Muscle layer of colon (tissue), 2 donors: ENCODE data around the gene WWP2.

Experiments used
- H3K27ac ChIP-seq: one replicate; pipeline ENCODE4 v1.7.0; 2013; ENCODE audit warnings: low read depth, mild to moderate bottlenecking, low read length, moderate library complexity
- H3K27me3 ChIP-seq, 2 donors: one replicate each; pipeline ENCODE4 v1.7.0; 2013; ENCODE audit warnings: low read length in 2 of 2, mild to moderate bottlenecking in 2 of 2; ENCODE audit not compliant: insufficient read depth in 2 of 2, control insufficient read depth in 1 of 2
- H3K36me3 ChIP-seq: one replicate; pipeline ENCODE4 v1.7.0; 2013; ENCODE audit warnings: mild to moderate bottlenecking, low read length; ENCODE audit not compliant: insufficient read depth
- H3K4me1 ChIP-seq: one replicate; pipeline ENCODE4 v1.7.0; 2013; ENCODE audit warnings: mild to moderate bottlenecking, low read length; ENCODE audit not compliant: insufficient read depth
- H3K4me3 ChIP-seq, 2 donors: one replicate each; pipeline ENCODE4 v1.7.0; 2013; ENCODE audit warnings: low read length in 2 of 2, low read depth in 1 of 2, mild to moderate bottlenecking in 1 of 2, moderate library complexity in 1 of 2
- H3K9ac ChIP-seq: one replicate; pipeline ENCODE4 v1.7.0; 2013; ENCODE audit warnings: low read length
- H3K9me3 ChIP-seq: one replicate; pipeline ENCODE4 v1.7.0; 2013; ENCODE audit warnings: mild to moderate bottlenecking, low read length
- donor health status: abdominal sarcoma.
- donor health status: Adenocarcinoma of cecum.

Gene WWP2

GRCh38 chr16:69761983-69762813 lies at the start of gene WWP2:
TSS of gene WWP2 (plus strand) at chr16:69762332. CDS start at chr16:69787011, 24,679 bp downstream.
- H3K9me3 ChIP-seq, result no peaks in the 10 kb centered on the region
- H3K4me3 ChIP-seq, result peak within 1 kb of the TSS; percentile 84 to 97
- H3K27ac ChIP-seq, result peak within 1 kb of the TSS; percentile 88
- peak within 1 kb of the TSS; percentile 90 for H3K9ac ChIP-seq
- H3K36me3 ChIP-seq, result no peaks in the 10 kb centered on the region
- no peaks in the 10 kb centered on the region for H3K27me3 ChIP-seq
- H3K4me1 ChIP-seq, result peaks cover 11% of the 10 kb centered on the region

DNA sequence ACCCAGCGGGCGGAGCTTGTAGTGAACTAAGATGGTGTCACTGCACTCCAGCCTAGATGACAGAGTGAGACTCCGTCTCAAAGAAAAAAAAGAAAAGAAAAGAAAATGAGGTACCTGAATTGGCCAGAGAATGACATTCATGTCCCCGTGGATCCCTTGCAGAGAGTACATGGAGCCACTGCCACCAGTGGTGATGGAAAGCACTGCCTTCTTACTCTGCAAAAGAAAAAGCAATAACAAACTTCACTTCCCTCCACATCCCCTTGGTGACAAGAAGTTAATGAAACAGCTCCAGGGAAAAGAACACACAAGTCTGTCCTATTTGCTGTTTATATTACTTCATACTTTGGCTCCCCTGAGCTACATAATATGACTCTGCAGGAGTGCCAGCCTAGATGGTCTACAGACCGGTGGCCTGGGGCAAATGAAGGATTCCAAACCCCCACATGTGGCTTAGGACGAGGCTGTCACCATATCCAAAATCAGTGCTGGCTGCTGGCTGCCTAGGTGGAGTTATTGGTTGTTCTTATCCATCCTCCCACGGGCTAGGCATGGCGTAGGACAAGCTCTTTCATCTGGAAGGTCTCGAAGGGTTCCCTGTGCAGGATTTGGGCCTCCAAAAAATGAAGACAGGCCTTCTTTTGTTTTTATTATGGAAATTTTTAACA lies 49.1 kb upstream of the WWP2 start:
- Histone ChIP-seq H3K27me3 (no peaks in the 10 kb centered on the region), H3K36me3 (peaks cover 31% of the 10 kb centered on the region), H3K9me3 (no peaks in the 10 kb centered on the region), H3K4me1 (peaks cover 11% of the 10 kb centered on the region), H3K27ac (no peak overlapping the region), H3K9ac (no peak overlapping the region), H3K4me3 (no peak overlapping the region)

DNA sequence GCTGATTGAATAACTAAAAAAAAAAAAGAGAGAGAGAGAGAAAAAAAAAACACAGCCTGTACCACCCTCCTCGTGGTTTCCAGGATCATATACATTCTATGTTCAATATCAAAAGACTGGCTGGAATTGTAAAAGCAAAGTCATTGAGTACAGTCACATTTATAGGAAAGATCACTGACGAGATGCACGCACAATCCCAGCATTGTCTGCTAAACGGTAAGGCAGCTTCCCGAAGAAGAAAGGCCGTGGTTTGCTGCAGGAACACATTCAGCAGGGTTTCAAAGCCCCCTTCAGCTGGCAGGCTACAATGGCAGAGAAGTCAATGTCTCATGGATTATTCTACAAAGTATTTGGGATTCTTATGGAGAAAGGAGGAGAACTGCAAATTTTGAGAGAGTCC lies 45.1 kb upstream of the WWP2 start:
- Histone ChIP-seq H3K36me3 (peaks cover 26% of the 10 kb centered on the region), H3K27me3 (no peaks in the 10 kb centered on the region), H3K4me1 (no peaks in the 10 kb centered on the region), H3K9ac (no peak overlapping the region), H3K27ac (no peak overlapping the region), H3K9me3 (no peaks in the 10 kb centered on the region), H3K4me3 (no peak overlapping the region)

DNA sequence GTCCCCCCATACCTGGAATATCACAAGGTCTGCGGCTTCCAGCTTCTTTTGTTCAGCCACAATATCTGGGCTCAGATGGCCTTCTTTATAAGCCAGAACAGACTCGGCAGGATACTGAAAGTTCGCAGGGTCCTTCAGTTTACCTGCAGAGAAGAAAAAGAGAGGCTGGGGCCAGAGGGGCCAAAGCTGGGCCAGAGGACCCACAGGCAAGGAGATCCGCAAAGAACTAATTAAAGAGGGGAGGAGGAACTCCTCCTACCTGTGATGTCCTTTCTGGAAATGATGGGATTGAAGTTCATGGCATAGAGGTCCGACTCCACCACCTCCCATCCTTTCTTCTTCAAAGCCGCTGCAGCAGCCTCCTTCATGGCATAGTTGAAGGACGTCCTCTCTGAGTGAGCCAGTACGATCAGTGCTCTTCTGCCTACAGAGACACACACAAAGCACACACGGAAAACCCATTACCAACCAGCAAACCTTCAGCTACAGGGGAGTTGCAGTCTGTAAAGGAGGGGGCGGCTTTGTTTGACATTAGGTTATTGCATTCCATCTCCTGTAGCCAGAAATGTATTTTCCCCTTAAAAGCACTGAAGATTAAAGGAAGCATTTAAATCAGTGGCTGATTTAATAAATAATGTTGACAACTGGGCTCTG lies 43.9 kb upstream of the WWP2 start:
- H3K4me3 ChIP-seq, result no peak overlapping the region
- H3K36me3 ChIP-seq, result peaks cover 15% of the 10 kb centered on the region
- no peak overlapping the region for H3K27ac ChIP-seq
- H3K9ac ChIP-seq, result no peak overlapping the region
- H3K4me1 ChIP-seq, result no peaks in the 10 kb centered on the region
- H3K9me3 ChIP-seq, result no peaks in the 10 kb centered on the region
- no peaks in the 10 kb centered on the region for H3K27me3 ChIP-seq

DNA sequence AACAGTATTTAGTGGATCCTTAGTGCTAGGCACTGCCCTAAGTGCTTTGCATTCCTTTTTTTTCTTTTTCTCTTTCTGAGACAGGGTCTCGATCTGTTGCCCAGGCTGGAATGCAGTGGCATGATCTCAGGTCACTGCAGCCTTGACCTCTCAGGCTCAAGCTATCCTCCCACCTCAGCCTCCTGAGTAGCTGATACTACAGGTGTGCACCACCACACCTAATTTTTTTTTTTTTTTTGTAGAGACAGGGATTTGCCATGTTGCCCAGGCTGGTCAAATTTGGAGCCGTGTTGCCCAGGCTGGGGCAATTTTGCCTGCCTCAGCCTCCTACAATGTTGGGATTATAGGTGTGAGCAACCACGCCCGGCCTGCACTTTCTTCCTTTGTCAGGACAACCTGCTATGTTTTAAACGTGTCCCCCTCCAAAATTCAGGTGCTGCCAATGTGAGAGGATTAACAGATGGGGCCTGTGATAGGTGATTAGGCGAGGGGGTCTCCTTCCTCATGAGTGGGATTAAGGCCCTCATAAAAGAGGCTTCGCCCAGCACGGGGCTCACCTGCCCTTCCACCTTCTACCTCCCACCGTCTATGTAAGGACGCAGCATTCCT lies 41.2 kb upstream of the WWP2 start:
- Histone ChIP-seq H3K27ac (no peak overlapping the region), H3K4me3 (no peak overlapping the region), H3K9ac (no peak overlapping the region), H3K9me3 (no peaks in the 10 kb centered on the region), H3K4me1 (peaks cover 2% of the 10 kb centered on the region), H3K27me3 (no peaks in the 10 kb centered on the region), H3K36me3 (peaks cover 8% of the 10 kb centered on the region)

- Histone ChIP-seq H3K27me3 (no peaks in the 10 kb centered on the region), H3K9me3 (no peaks in the 10 kb centered on the region), H3K4me1 (peaks cover 3% of the 10 kb centered on the region), H3K36me3 (peaks cover 8% of the 10 kb centered on the region), H3K27ac (no peak overlapping the region), H3K4me3 (no peak overlapping the region), H3K9ac (no peak overlapping the region)
Measured at GRCh38 chr16:69721441-69721957, 40.6 kb upstream of the WWP2 start.

GRCh38 chr16:69724414-69724873 lies 37.7 kb upstream of the WWP2 start:
- no peak overlapping the region for H3K9ac ChIP-seq
- no peak overlapping the region for H3K4me3 ChIP-seq
- no peaks in the 10 kb centered on the region for H3K36me3 ChIP-seq
- H3K9me3 ChIP-seq, result no peaks in the 10 kb centered on the region
- peaks cover 14% of the 10 kb centered on the region for H3K4me1 ChIP-seq
- no peaks in the 10 kb centered on the region for H3K27me3 ChIP-seq
- no peak overlapping the region for H3K27ac ChIP-seq

DNA sequence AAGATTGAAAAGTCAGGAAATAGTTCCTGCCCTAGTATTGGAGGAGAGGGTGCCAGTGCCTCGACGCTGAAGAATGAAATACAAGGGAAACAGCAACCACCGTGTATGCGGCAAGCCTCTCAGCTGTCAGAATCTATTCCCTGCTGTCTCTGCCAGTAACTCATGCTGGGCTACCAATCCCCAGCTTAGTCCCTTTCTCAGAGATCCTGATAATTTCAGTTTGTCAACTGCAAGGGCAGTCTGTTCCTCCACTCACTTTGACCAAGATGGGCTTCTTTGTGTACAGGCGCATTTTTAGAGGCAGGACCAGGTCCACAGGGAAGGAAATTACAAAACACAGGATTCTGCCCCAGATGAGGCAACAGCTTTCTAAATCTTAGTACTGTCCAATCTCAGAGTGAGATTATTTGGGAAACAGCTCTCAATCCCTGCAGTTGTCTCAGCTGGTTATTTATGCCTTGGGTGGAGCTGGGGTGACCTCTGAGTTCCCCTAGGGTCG lies 37.1 kb upstream of the WWP2 start:
- Histone ChIP-seq H3K4me3 (no peak overlapping the region), H3K27ac (peak overlapping the region; percentile 3), H3K4me1 (peaks cover 14% of the 10 kb centered on the region), H3K27me3 (no peaks in the 10 kb centered on the region), H3K36me3 (no peaks in the 10 kb centered on the region), H3K9me3 (no peaks in the 10 kb centered on the region), H3K9ac (no peak overlapping the region)

GRCh38 chr16:69725480-69726312 lies 36.4 kb upstream of the WWP2 start:
- H3K4me3 ChIP-seq, result peak overlapping the region; percentile 45 to 70
- H3K9ac ChIP-seq, result peak overlapping the region; percentile 44
- H3K27me3 ChIP-seq, result no peaks in the 10 kb centered on the region
- H3K4me1 ChIP-seq, result peaks cover 14% of the 10 kb centered on the region
- no peaks in the 10 kb centered on the region for H3K9me3 ChIP-seq
- H3K36me3 ChIP-seq, result no peaks in the 10 kb centered on the region
- H3K27ac ChIP-seq, result peak overlapping the region; percentile 48

DNA sequence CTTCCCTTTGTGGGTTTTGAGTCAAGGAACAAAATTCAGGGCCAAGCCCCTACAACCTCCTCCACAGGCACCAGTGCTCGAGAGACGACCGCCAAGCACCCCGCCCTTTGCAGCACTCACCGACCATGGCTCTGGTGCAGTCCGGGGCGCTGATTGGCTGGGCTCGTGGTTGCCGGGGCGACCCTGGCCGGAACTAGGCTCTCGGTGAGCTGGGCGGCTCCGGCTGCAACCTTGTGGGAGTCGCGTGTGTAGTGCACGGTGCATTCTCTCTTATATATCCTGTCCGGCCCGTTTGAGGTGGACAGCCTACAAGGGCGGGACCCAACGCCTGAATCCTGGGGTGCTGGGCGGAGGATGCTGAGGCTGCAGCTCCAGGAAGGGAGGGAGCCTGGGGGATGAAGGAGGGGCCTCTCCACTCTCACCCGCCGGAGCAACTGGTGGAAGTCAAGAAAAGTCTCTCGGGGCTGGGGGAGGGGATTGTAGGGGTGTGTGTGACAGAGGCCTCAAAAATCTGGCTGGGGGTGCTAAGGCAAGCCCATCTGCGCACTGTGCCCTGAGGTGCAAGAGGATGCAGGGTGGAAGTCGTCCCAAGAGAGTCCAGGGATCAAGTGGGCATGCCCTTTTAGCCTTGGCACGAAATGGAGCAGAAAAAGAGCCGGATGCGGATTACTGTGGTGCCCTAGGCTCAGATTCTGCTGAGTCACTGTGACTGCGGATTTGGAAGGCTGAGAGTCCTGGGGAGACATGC lies 35.6 kb upstream of the WWP2 start, which contains the start of gene NQO1:
TSS of gene NQO1 (minus strand) at position 248 of the 748 bp plus-strand sequence. CDS start at position 127, 121 bp downstream.
- Histone ChIP-seq H3K9me3 (no peaks in the 10 kb centered on the region), H3K4me1 (peaks cover 14% of the 10 kb centered on the region), H3K4me3 (peak within 1 kb of the TSS; percentile 45 to 70), H3K36me3 (no peaks in the 10 kb centered on the region), H3K27me3 (no peaks in the 10 kb centered on the region), H3K9ac (peak within 1 kb of the TSS; percentile 44), H3K27ac (peak within 1 kb of the TSS; percentile 48)
